ENCODE data around the gene PCLO.
"Not testable (repeated sequence)": the region's sequence is repeated elsewhere in the genome, so short reads cannot be mapped to it uniquely, and the experiment has no call there.

PCLO gene

GRCh38 chr7:82726038-82726800 is 436.5 kb downstream of the PCLO start:
- DNase-seq = no peak

GRCh38 chr7:82723411-82723810 is 439.3 kb downstream of the PCLO start:
- no peak for DNase-seq

GRCh38 chr7:82722946-82723345 is 439.7 kb downstream of the PCLO start:
- no peak for DNase-seq

- DNase-seq = no peak
Measured at GRCh38 chr7:82715344-82715743, 447.3 kb downstream of the PCLO start.

GRCh38 chr7:82714883-82715282 is 447.8 kb downstream of the PCLO start:
- no peak for DNase-seq

GRCh38 chr7:82713506-82713905 is 449.2 kb downstream of the PCLO start:
- DNase-seq = no peak

- not testable (repeated sequence) for DNase-seq
Measured at GRCh38 chr7:82706344-82706743, 456.3 kb downstream of the PCLO start.

- DNase-seq = no peak
Measured at GRCh38 chr7:82705517-82706260, 457.0 kb downstream of the PCLO start.

- DNase-seq = no peak
Measured at GRCh38 chr7:82704121-82704520, 458.6 kb downstream of the PCLO start.

Data from inflammatory macrophage (primary cell).